Gastroesophageal sphincter (tissue), 4 donors: Measurements from ENCODE around the gene PPP1R11. TPM values are rescaled to one million over a fixed set of nuclear protein-coding genes. Genes with fewer than 3 reads are reported as not detected.
"Not testable (repeated sequence)": the region's sequence is repeated elsewhere in the genome, so short reads cannot be mapped to it uniquely, and the experiment has no call there.

Source experiments
- ATAC-seq: fragments of 150-250 bp; one replicate; pipeline ENCODE4 v1.9.1; 2016; ENCODE audit warnings: mild to moderate bottlenecking, moderate library complexity
- H3K27ac ChIP-seq, 4 donors: fragments of 200-600 bp; sonication (generic) in 3 of 4; 1 replicate in 3 of 4; 2 replicates in 1 of 4; pipeline ENCODE4 v1.5.1; 2016 to 2019
- H3K27me3 ChIP-seq: fragments of 200-600 bp; sonication (generic); one replicate; pipeline ENCODE4 v1.5.1; 2019
- H3K36me3 ChIP-seq, 2 donors: fragments of 200-600 bp; sonication (generic); one replicate each; pipeline ENCODE4 v1.5.1; 2019; ENCODE audit warnings: control low read depth in 1 of 2
- H3K4me1 ChIP-seq, 3 donors: fragments of 200-600 bp; sonication (generic); 1 replicate in 2 of 3; 2 replicates in 1 of 3; pipeline ENCODE4 v1.5.1; 2016 to 2019; ENCODE audit warnings: control low read depth in 2 of 3
- H3K4me3 ChIP-seq, 2 donors: fragments of 200-600 bp; sonication (generic); one replicate each; pipeline ENCODE4 v1.5.1; 2019; ENCODE audit warnings: mild to moderate bottlenecking in 1 of 2, moderate library complexity in 1 of 2
- H3K9me3 ChIP-seq, 3 donors: fragments of 200-600 bp; sonication (generic); one replicate each; pipeline ENCODE4 v1.5.1; 2017 to 2019; ENCODE audit warnings: control low read depth in 2 of 3
- EP300 ChIP-seq: sonication (generic); formaldehyde crosslinking; IDR thresholded peaks from one replicate; pipeline ENCODE4 v1.6.1; 2017; ENCODE audit warnings: antibody characterized with exemption, mild to moderate bottlenecking
- POLR2A ChIP-seq, 2 donors: fragments of 450-650 bp; IDR thresholded peaks; one replicate each; pipeline ENCODE4 v1.6.1; 2017; ENCODE audit warnings: antibody characterized with exemption in 2 of 2, mild to moderate bottlenecking in 2 of 2, moderate library complexity in 1 of 2
- POLR2AphosphoS5 ChIP-seq: sonication (generic); formaldehyde crosslinking; IDR thresholded peaks from one replicate; pipeline ENCODE4 v1.6.1; 2017; ENCODE audit warnings: antibody characterized with exemption
- WGBS, 2 donors: methylation state at CpG; one replicate each; pipeline ENCODE4 v1.1.5; 2018; ENCODE audit warnings: low coverage in 1 of 2; 5-methylcytosine and 5-hydroxymethylcytosine counted together
- total RNA-seq, 4 donors: library from RNA; depleted of rRNA; stranded (reverse); fragments of >200 nt; gene quantifications; one replicate each; pipeline ENCODE4 v1.1.0, GENCODE V29; 2016
- TF ChIP-seq, protein P1 (sequence below), 4 experiments: fragments of 200-600 bp in 2 of 4; fragments of 450-650 bp in 2 of 4; sonication (generic) in 1 of 4; IDR thresholded peaks; one replicate each; pipeline ENCODE4 v1.5.1; 2017 to 2019; ENCODE audit warnings: antibody characterized with exemption in 4 of 4, mild to moderate bottlenecking in 2 of 4, moderate library complexity in 2 of 4

The PPP1R11 gene
- total RNA-seq, 4 donors from 2014 or later = 49.4 to 63.1 (median 57.5) TPM

DNA sequence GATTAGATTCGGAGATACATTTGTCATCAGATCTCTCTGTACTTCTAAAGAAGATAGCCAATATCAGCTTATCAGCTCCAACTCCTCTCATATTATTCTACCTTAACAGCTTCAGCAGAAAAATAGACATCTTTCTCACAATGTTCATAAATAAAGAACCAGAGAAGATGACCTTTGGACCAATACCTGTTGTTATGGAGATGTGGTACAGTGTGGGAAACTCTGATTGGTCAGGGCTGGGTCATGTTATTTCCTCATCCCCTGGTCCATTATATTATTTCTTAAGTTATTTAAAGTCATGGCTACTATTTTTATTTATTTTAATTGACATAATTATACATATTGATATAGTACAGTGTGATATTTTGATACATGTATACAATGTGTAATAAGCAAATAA, 41.8 kb upstream of the PPP1R11 start:
- no peak overlapping the region for H3K27ac ChIP-seq
- H3K9me3 ChIP-seq = no peaks in the 10 kb centered on the region
- 100% methylated on average over 1 of the region's 1 CpG for WGBS, 2 donors
- ATAC-seq = no peak
- peaks cover 0 to 8% of the 10 kb centered on the region in 2 donors for H3K36me3 ChIP-seq
- H3K4me1 ChIP-seq = no peaks in the 10 kb centered on the region
- TF ChIP-seq, protein P1, sequence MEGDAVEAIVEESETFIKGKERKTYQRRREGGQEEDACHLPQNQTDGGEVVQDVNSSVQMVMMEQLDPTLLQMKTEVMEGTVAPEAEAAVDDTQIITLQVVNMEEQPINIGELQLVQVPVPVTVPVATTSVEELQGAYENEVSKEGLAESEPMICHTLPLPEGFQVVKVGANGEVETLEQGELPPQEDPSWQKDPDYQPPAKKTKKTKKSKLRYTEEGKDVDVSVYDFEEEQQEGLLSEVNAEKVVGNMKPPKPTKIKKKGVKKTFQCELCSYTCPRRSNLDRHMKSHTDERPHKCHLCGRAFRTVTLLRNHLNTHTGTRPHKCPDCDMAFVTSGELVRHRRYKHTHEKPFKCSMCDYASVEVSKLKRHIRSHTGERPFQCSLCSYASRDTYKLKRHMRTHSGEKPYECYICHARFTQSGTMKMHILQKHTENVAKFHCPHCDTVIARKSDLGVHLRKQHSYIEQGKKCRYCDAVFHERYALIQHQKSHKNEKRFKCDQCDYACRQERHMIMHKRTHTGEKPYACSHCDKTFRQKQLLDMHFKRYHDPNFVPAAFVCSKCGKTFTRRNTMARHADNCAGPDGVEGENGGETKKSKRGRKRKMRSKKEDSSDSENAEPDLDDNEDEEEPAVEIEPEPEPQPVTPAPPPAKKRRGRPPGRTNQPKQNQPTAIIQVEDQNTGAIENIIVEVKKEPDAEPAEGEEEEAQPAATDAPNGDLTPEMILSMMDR (IDR thresholded peaks at IDR 0.05) = no peak
- TF ChIP-seq POLR2A (IDR thresholded peaks at IDR 0.05) (no peak), EP300 (no peak), POLR2AphosphoS5 (no peak)
- H3K27me3 ChIP-seq = no peaks in the 10 kb centered on the region
- no peak overlapping the region for H3K4me3 ChIP-seq

DNA sequence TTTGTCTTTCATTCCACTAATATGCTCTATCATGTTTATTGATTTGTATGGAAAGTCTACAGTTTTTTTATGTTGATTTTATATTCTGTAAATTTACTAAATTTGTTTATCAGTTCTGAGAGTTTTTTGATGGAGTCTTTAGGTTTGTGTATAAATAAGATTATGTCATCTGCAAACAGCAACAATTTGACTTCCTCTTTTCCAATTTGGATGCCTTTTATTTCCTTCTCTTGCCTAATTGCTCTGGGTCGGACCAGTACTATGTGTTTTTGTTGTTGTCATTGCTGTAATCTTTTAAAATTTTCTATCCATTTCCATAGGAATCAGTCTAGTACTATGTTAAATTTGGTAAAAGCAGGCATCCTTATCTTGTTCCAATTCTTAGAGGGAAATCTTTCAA, 37.4 kb upstream of the PPP1R11 start:
- WGBS, 2 donors = 88 to 100% methylated on average over 1 of the region's 1 CpG
- peaks cover 0 to 15% of the 10 kb centered on the region in 2 donors for H3K36me3 ChIP-seq
- TF ChIP-seq, protein P1 (IDR thresholded peaks at IDR 0.05) = no peak
- no peak for TF ChIP-seq POLR2A (IDR thresholded peaks at IDR 0.05)
- TF ChIP-seq EP300 = no peak
- no peak for TF ChIP-seq POLR2AphosphoS5
- no peak overlapping the region for H3K4me3 ChIP-seq
- H3K9me3 ChIP-seq = no peaks in the 10 kb centered on the region
- H3K27ac ChIP-seq = no peak overlapping the region
- ATAC-seq = no peak
- H3K27me3 ChIP-seq = no peaks in the 10 kb centered on the region
- H3K4me1 ChIP-seq = no peaks in the 10 kb centered on the region

DNA sequence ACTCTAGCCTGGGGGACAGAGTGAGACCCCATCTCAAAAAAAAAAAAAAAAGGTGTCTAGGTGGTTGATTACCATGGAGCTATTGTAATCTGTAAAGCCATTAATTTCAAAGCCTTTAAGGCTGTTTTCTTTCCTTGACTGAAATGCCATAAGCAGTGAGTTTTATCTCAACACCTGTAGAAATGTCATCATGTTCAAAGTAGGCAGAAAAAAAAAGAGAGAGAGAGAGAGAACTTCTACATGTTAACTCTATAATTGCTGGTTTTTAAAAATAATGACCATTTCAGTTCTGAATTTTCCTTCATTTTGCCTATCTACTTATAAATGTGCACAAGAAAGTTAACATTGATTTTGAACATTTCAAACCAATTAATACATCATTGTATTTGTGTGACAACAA, 35.6 kb upstream of the PPP1R11 start:
- H3K9me3 ChIP-seq = no peaks in the 10 kb centered on the region
- ATAC-seq = no peak
- H3K27ac ChIP-seq = no peak overlapping the region
- no peaks in the 10 kb centered on the region for H3K27me3 ChIP-seq
- H3K4me3 ChIP-seq = no peak overlapping the region
- no peaks in the 10 kb centered on the region for H3K4me1 ChIP-seq
- TF ChIP-seq POLR2AphosphoS5 (no peak), EP300 (no peak), POLR2A (IDR thresholded peaks at IDR 0.05) (no peak)
- TF ChIP-seq, protein P1 (IDR thresholded peaks at IDR 0.05) = no peak
- peaks cover 0 to 20% of the 10 kb centered on the region in 2 donors for H3K36me3 ChIP-seq

DNA sequence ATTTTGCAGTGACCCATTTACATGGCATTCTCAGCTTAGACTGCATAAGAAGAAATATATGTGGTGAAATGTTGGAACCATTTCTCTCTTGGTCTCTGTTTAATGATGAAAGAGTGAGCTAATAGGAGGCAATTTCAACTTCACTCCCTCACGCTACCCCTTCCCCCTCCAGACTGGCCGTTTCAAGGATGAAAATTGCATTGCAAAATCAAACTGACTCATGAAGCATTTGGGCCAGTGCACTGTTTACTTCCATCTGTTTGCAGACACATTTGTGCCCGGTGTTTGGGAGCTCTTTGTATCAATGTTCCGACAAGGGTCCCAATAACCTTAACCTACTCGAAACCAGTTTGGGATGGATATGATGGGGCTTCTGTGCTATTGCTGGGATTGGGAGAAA, 33.6 kb upstream of the PPP1R11 start:
- not testable (repeated sequence) for ATAC-seq, H3K27me3 ChIP-seq, H3K4me1 ChIP-seq, H3K4me3 ChIP-seq, H3K9me3 ChIP-seq, H3K27ac ChIP-seq
- peaks cover 0 to 20% of the 10 kb centered on the region in 2 donors for H3K36me3 ChIP-seq
- 93 to 94% methylated on average over 4 to 5 of the region's 5 CpGs for WGBS, 2 donors

DNA sequence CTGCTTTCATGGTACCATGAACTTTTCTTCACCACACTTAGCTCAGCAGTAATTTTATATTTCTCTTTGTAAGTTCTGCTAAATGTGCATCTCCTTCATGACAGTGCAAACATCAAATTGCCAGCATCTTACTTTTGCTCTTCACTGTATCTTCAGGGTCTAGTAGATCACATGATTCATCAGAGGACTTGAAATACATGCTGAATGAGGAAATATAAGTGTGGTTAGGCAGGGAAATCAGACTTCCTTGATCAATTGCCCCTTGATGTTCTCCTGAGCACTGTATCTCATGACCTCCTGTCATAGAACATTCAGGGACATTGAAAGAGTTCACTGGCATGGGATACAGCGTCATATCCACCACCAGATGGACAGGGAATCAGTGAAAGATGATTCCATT, 31.2 kb upstream of the PPP1R11 start:
- 100% methylated on average over 1 of the region's 1 CpG for WGBS, 2 donors
- Histone ChIP-seq H3K27ac (no peak overlapping the region), H3K4me3 (no peak overlapping the region), H3K4me1 (no peaks in the 10 kb centered on the region), H3K9me3 (no peaks in the 10 kb centered on the region), H3K36me3 (peaks cover 0 to 20% of the 10 kb centered on the region in 2 donors), H3K27me3 (no peaks in the 10 kb centered on the region)
- ATAC-seq = no peak
- TF ChIP-seq, protein P1 (IDR thresholded peaks at IDR 0.05) = no peak
- TF ChIP-seq EP300 (no peak), POLR2A (IDR thresholded peaks at IDR 0.05) (no peak), POLR2AphosphoS5 (no peak)
